DMS114 treated with DMSO at 0.1 percent for 48 hours (cell line): ENCODE results near the gene RRM1.
"Not testable (repeated sequence)": the region's sequence is repeated elsewhere in the genome, so short reads cannot be mapped to it uniquely, and the experiment has no call there.

ENCODE experiments used
- DNase-seq: peaks from one replicate; lab custom pipeline; 2025; ENCODE audit not compliant: unreplicated experiment; lab: John Stamatoyannopoulos, UW

Gene RRM1

GRCh38 chr11:4076774-4077173 lies 17.8 kb upstream of the RRM1 start:
- DNase-seq = no peak

DNA sequence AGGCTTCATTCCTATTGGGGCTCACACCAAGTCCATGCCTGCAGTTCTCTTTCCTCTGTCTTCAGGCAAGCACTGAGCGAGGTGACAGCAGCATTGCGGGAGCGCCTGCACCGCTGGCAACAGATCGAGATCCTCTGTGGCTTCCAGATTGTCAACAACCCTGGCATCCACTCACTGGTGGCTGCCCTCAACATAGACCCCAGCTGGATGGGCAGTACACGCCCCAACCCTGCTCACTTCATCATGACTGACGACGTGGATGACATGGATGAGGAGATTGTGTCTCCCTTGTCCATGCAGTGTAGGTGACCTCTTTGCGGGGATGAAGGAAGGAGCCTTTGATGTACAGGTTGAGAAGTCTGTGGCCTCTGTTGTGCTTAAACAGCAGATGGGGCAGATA lies 11.4 kb upstream of the RRM1 start:
- no peak for DNase-seq

- no peak for DNase-seq
These were observed 10.0 kb upstream of the RRM1 start for GRCh38 chr11:4084406-4085125.

DNA sequence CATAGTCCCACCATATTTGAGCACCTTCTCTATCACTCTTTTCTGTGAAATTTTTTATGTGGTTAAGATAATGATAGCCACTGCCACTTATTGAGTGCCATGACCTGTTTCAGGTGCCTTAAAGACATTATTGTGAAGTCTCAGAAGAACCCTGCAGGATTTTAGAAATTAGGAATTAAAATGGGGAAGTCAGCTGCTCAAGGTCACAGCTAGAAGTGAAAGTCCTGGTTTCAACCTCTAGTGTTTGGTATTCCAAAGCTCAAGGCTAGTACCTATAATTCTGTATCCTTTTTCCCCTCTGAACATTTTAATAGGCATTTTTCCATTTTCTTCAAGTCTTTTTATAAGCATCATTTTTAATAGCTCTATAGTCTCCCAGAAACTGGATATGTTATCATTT lies 9.0 kb upstream of the RRM1 start:
- DNase-seq = no peak

DNA sequence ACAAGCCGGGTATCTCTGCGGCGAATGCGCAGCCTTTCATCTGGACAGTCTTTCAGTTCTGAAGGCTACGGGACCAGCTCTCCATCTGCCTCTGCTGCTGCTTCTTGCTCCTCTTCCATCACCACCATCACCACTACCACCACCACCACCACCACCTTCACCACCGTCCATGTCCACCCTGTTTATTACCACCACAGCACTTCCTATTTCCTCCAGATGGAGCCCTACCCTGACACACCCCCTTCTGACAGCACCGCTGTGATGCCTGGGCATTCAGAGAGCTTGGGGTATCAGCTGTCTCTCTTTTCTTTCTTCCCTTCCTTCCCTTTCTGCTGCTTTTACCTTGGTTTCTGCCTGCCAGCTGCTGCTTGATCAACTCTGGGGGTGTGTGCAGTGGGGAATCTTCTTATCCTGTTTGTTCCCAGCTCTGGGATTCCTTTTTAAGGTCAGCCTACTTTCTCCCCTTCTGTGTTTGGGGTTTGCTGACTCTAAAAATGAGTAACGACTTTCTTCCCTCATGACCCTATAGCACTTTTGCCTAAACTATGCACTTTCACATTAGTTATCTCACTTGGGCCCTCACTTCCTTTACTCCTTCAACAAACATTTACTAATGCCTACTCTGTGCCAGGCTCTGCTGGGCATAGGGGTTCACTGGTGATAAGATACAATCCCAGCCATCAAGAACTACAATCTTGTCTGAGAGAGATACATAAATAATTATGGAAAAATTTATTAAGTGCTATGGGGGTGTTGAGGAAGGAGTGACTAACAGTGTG lies 7.8 kb upstream of the RRM1 start:
- no peak for DNase-seq

DNA sequence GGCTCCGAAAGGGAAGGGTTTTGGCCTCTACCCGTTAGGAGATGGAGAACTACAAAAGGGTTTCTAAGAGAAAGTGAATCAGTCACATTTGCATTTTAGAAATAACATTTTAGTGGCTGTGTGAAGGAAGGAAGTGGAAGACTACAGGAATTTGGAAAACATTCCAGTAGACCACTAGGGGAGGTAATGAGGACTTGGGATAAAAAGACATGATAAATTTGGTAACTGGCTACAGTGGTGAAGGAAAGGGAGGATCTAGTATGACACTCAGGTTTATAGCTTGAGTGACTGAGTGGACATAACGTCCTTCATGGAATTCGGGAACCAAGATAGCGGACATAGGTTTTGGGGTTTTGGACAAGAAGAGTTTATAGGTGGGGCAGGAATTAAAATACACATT lies 7.0 kb upstream of the RRM1 start:
- no peak for DNase-seq

GRCh38 chr11:4090258-4090657 lies 4.3 kb upstream of the RRM1 start:
- DNase-seq = no peak

- no peak for DNase-seq
These were observed 2.6 kb upstream of the RRM1 start for GRCh38 chr11:4092026-4092425.

DNA sequence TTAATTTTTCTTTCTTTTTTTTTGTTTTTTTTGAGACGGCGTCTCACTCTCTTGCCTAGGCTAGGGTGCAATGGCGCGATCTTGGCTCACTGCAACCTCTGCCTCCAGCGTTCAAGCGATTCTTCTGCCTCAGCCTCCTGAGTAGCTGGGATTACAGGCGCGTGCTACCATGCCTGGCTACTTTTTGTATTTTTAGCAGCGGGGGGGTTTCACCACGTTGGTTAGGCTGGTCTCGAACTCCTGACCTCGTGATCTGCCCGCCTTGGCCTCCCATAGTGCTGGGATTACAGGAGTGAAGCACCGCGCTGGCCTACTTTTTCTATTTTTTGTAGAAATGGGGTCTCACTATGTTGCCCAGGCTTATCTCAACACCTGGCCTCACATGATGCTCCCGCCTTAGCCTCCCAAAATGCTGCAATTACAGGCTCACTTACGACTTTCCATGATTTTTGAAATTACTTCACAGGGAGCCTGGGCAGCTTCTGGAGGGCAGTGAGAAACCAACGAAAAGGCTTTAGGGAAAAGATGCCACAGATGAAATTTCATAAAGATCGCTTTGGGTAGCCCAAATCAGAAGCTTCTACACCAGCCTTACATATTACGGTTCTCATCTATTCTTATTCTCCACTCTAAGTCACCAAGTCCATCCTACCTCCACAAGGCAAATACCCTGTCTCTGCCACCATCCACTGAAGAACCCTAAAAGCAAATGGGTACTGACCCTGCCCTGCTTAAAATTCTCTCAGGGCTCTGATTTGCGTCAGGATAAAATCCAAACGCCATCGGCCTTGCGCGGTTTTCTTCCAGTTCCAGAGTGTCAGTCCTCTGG lies 866 bp upstream of the RRM1 start:
- no peak for DNase-seq

GRCh38 chr11:4095509-4096230 lies 1.1 kb downstream of the RRM1 start:
- peak; percentile 20 for DNase-seq

DNA sequence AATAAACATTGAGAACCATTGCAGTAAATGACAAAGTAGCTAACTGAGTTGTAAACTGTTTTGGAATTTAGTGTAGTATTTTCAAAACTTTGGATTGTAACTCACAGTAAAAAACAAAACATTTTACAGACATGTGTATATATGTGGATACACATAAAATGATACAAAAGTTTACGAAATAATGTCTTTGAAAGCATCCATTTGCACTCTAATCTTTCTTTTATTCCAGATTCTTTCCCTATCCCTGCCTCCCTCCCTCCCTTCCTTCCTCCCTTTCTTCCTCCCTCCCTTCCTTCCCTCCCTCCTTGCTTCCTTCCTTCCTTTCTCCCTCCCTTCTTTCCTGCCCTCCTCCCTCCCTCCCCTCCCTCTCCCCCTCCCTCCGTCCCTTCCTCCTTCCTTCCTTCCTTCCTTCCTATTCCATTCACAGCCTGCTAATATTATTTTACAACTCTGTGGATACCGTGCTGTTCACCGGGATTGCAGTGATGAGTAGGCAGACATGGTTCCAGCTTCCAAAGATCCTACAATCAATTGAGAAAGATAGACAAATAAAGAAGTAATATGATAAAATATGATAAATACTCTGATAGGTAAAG lies 3.5 kb downstream of the RRM1 start:
- no peak for DNase-seq

- DNase-seq = no peak
These were observed 8.1 kb downstream of the RRM1 start for GRCh38 chr11:4102711-4103110.

- no peak for DNase-seq
These were observed 8.7 kb downstream of the RRM1 start for GRCh38 chr11:4103269-4103668.

DNA sequence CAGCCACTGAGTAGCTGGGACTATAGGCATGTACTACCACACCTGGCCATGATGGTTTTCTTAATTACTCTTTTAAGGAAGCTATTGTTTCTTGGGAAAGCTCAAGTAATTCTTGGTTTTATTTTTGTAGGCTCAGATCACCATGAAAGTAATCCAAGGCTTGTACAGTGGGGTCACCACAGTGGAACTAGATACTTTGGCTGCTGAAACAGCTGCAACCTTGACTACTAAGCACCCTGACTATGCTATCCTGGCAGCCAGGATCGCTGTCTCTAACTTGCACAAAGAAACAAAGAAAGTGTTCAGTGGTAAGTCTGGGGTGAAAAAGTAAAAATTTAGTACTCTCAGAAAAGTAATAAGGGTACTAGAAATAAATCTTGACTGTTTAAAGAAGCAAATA lies 11.3 kb downstream of the RRM1 start:
- no peak for DNase-seq

- no peak for DNase-seq
These were observed 17.2 kb downstream of the RRM1 start for GRCh38 chr11:4111834-4112233.

DNA sequence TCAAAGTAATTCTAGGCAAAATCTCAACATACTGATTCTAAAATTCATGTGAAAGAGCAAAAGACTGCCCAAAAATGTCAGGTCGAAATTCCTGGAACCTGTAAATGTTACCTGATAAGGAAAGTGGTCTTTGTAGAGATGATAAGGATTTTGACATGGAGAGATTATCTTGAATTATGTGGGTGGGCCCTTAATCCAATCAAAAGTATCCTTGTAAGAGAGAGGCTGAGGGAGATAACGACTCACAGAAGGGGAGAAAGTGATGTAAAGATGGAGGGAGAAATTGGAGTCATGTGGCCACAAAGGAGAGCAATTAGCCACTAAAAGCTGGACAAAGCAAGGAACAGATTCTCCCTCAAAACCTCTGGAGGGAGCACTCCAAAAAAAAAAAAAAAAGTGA lies 20.5 kb downstream of the RRM1 start:
- no peak for DNase-seq

GRCh38 chr11:4118107-4118506 lies 23.5 kb downstream of the RRM1 start:
- no peak for DNase-seq

DNA sequence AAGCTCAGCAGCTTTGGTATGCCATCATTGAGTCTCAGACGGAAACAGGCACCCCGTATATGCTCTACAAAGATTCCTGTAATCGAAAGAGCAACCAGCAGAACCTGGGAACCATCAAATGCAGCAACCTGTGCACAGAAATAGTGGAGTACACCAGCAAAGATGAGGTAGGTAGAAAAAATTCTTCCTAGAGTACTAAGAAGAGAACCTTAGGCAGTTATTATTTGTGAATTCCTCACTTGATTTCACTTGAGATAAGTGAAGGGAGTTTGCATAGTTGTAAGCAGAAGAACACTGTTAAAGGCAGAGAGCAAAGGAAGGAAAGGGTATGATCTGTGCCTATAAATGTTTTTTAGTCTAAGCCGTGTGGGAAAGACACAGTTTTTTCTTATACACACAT lies 28.6 kb downstream of the RRM1 start:
- DNase-seq = no peak

GRCh38 chr11:4125141-4125540 lies 30.5 kb downstream of the RRM1 start:
- DNase-seq = no peak

DNA sequence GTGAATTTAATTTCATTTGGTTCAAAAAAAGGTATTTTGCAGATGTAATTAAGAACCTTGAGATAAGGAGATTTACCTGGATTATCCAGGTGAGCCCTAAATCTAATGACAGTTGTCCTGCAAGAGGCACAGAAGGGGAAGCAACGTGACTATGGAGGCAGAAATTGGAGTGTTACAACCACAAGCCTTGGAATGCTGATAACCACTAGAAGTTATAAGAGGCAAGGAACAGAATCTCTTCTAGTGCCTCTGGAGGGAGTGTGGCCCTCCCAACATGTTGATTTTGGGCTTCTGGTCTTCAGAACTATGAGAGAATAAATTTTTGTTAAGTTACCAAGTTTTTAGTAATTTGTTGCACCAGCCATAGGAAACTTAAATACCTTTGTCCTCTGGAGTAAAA lies 32.8 kb downstream of the RRM1 start:
- DNase-seq = no peak

- not testable (repeated sequence) for DNase-seq
These were observed 35.6 kb downstream of the RRM1 start for GRCh38 chr11:4130219-4130618.
